OCI-LY7 (cell line): Measurements from ENCODE around the gene COL20A1. TPM values are rescaled to one million over a fixed set of nuclear protein-coding genes. Genes with fewer than 3 reads are reported as not detected.

ENCODE experiments used
- BruUV-seq: library from RNA; stranded (reverse); fragments of 400-500 nt; replicated peaks from 2 replicates; lab custom pipeline; 2021; lab: Mats Ljungman, UMichigan
- CTCF ChIA-PET: fragments of 300-600 bp; sonication (Branson Sonifier 250); formaldehyde crosslinking; loops from one replicate; lab custom pipeline; 2022; ENCODE audit warnings: antibody characterized with exemption; ENCODE audit not compliant: unreplicated experiment; lab: Charles Lee
- POLR2A ChIA-PET: fragments of 300-600 bp; sonication (Branson Sonifier 250); formaldehyde crosslinking; loops from one replicate; lab custom pipeline; 2022; ENCODE audit warnings: antibody characterized with exemption; lab: Charles Lee
- DNase-seq: peaks from one replicate; pipeline ENCODE4 v3.0.0-alpha.2; 2015; ENCODE audit warnings: low spot score
- H2AFZ ChIP-seq: fragments of 200-600 bp; sonication (generic), shearing (Covaris generic); 2 replicates; pipeline ENCODE4 v1.6.1; 2014; ENCODE audit warnings: mild to moderate bottlenecking, antibody characterized with exemption, low read length, moderate library complexity
- H3K27ac ChIP-seq: fragments of 200-600 bp; sonication (generic); 2 replicates; pipeline ENCODE4 v1.5.1; 2014; ENCODE audit warnings: mixed run types, low read depth, mild to moderate bottlenecking, moderate library complexity, low read length, inconsistent platforms; ENCODE audit not compliant: poor library complexity, severe bottlenecking
- H3K36me3 ChIP-seq: fragments of 200-600 bp; sonication (generic); 2 replicates; pipeline ENCODE4 v1.6.1; 2014; ENCODE audit warnings: mild to moderate bottlenecking, antibody characterized with exemption, low read length, moderate library complexity, mixed read lengths; ENCODE audit not compliant: insufficient read depth
- H3K4me1 ChIP-seq: fragments of 200-600 bp; sonication (generic); 2 replicates; pipeline ENCODE4 v1.5.1; 2014; ENCODE audit warnings: mild to moderate bottlenecking, low read length; ENCODE audit not compliant: insufficient read depth, poor library complexity, severe bottlenecking
- H3K4me2 ChIP-seq: fragments of 200-600 bp; sonication (generic); 2 replicates; pipeline ENCODE4 v1.6.1; 2014; ENCODE audit warnings: mild to moderate bottlenecking, low read length
- H3K4me3 ChIP-seq: fragments of 200-600 bp; sonication (generic); 2 replicates; pipeline ENCODE4 v1.5.1; 2014; ENCODE audit warnings: mild to moderate bottlenecking, low read depth, low read length; ENCODE audit not compliant: poor library complexity, severe bottlenecking
- H3K79me2 ChIP-seq: fragments of 200-600 bp; sonication (generic); 2 replicates; pipeline ENCODE4 v1.6.1; 2016; ENCODE audit warnings: low read depth, mild to moderate bottlenecking, low read length, moderate library complexity, mixed read lengths; ENCODE audit not compliant: insufficient read depth
- H3K9me2 ChIP-seq: fragments of 200-600 bp; sonication (generic); 2 replicates; pipeline ENCODE4 v1.6.1; 2016; ENCODE audit warnings: mild to moderate bottlenecking, low read length, mixed read lengths; ENCODE audit not compliant: insufficient read depth
- H3K9me3 ChIP-seq: fragments of 200-600 bp; sonication (generic); 2 replicates; pipeline ENCODE4 v1.6.1; 2014; ENCODE audit warnings: mild to moderate bottlenecking, mixed run types, low read length, mixed read lengths
- H4K20me1 ChIP-seq: fragments of 200-600 bp; sonication (generic); 2 replicates; pipeline ENCODE4 v1.6.1; 2014; ENCODE audit warnings: mild to moderate bottlenecking, antibody characterized with exemption, low read length, moderate library complexity, mixed read lengths; ENCODE audit not compliant: insufficient read depth
- EZH2phosphoT487 ChIP-seq: fragments of 200-600 bp; sonication (generic); IDR thresholded peaks from 2 replicates; pipeline ENCODE4 v1.6.1; 2018; ENCODE audit warnings: low read depth, borderline replicate concordance, mild to moderate bottlenecking, mixed run types, antibody characterized with exemption, low read length, moderate library complexity, mixed read lengths
- intact Hi-C: fragments of 100-400 bp; cut with micrococcal nuclease; formaldehyde crosslinking; loops from one replicate; pipeline ENCODE4 v1.10.0; 2022; ENCODE audit not compliant: unreplicated experiment
- total RNA-seq, 2 experiments: library from RNA; depleted of rRNA in 1 of 2; stranded (reverse); fragments of >200 nt in 1 of 2; shearing (Covaris generic) in 1 of 2; gene quantifications; 2 replicates each; pipeline ENCODE4 v1.2.3, GENCODE V29; 2014 to 2022
- TF ChIP-seq, protein P1 (sequence below): fragments of 200-600 bp; sonication (generic); conservative IDR thresholded peaks from 2 replicates; pipeline ENCODE4 v1.5.1; 2014; ENCODE audit warnings: mild to moderate bottlenecking, antibody characterized with exemption, low read length, moderate library complexity, mixed read lengths

The COL20A1 gene
- total RNA-seq, 2 experiments from 2014 or later: 0.15 TPM; not detected in 1

DNA sequence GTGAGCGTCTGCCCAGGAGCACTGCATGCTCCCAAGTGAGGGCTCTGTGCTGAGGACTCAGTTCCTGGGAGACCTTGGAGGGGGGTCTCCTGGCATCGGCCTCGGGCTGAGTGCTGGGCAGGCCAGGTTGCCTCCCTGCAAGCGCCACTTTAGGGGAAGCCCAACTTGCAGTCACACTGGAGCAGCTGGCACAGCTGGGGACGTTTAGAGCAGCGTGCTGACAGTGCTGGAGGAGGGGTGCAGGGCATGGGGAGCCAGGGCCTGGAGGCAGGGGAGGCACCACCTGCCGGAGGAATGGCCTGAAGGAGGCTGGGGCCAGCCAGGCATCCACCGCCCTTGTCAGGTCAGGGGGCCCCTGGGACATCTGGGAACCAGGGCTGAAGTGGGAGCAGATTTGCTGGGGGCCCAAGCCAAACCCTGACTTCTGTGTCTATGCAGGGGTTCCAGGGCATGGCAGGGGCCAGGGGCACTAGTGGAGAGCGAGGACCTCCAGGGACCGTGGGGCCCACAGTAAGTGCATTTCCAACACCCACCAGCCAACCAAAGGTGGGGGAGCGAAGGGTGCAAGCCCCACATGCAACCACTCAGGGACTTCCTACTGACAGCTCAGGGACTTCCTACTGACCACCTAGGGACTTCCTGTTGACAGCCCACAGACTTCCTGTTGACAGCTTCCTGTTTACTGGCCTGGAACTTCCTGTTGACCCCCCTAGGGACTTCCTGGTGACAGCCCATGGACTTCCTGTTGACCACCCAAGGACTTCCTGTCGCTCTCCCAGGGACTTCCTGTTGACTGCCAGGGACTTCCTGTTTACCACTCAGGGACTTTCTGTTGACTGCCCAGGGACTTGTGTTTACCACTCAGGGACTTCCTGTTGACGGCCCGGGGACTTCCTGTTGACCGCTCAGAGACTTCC is 33.6 kb downstream of the COL20A1 start:
- Histone ChIP-seq H3K4me2 (peak overlapping the region; percentile 29), H3K36me3 (no peaks in the 10 kb centered on the region), H3K9me3 (no peaks in the 10 kb centered on the region), H3K27ac (peak overlapping the region; percentile 63), H3K79me2 (no peaks in the 10 kb centered on the region), H3K9me2 (no peaks in the 10 kb centered on the region), H3K4me1 (peaks cover 19% of the 10 kb centered on the region), H4K20me1 (no peaks in the 10 kb centered on the region), H3K4me3 (peak overlapping the region; percentile 20), H2AFZ (no peak overlapping the region; the same call in 1 of the 2 replicates)
- ChIA-PET POLR2A (no interaction called here), CTCF (no interaction called here)
- peak; percentile 48 for DNase-seq
- TF ChIP-seq EZH2phosphoT487: no peak
- TF ChIP-seq, protein P1, sequence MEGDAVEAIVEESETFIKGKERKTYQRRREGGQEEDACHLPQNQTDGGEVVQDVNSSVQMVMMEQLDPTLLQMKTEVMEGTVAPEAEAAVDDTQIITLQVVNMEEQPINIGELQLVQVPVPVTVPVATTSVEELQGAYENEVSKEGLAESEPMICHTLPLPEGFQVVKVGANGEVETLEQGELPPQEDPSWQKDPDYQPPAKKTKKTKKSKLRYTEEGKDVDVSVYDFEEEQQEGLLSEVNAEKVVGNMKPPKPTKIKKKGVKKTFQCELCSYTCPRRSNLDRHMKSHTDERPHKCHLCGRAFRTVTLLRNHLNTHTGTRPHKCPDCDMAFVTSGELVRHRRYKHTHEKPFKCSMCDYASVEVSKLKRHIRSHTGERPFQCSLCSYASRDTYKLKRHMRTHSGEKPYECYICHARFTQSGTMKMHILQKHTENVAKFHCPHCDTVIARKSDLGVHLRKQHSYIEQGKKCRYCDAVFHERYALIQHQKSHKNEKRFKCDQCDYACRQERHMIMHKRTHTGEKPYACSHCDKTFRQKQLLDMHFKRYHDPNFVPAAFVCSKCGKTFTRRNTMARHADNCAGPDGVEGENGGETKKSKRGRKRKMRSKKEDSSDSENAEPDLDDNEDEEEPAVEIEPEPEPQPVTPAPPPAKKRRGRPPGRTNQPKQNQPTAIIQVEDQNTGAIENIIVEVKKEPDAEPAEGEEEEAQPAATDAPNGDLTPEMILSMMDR: no peak
- BruUV-seq: no TSS peak
- intact Hi-C loops: no loop called here

DNA sequence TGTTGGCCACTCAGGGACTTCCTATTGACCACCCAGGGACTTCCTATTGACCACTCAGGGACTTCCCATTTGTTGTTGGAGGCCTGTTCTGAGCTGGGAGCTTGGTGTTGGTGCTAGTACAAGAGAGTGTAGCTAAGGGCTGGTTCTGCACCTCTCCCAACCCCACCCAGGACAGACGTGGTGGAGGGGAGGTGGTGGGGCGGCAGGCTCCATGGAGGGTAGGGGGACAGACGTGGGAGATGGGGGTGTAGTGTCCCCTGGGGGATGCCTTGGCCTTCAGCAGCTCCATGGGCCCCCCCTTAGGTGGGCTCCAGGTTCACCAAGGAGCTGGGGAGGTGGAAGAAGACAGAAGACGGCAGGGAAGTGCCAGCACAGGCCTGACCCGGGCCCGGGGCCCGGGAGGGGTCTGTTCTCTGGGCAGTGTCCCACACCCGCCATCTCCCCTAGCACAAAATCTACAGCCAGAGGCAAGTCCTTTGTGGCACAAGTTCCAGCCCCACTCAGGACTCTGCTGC is 34.3 kb downstream of the COL20A1 start:
- peak overlapping the region; percentile 63 for H3K27ac ChIP-seq
- TF ChIP-seq, protein P1: no peak
- no peak for TF ChIP-seq EZH2phosphoT487
- peaks cover 19% of the 10 kb centered on the region for H3K4me1 ChIP-seq
- no peak overlapping the region for H2AFZ ChIP-seq
- no peaks in the 10 kb centered on the region for H3K9me2 ChIP-seq
- no peaks in the 10 kb centered on the region for H3K36me3 ChIP-seq
- ChIA-PET POLR2A (no interaction called here), CTCF (no interaction called here)
- no peaks in the 10 kb centered on the region for H3K79me2 ChIP-seq
- H3K4me2 ChIP-seq: no peak overlapping the region; the same call in 1 of the 2 replicates
- no TSS peak for BruUV-seq
- no peak overlapping the region for H3K4me3 ChIP-seq
- no peaks in the 10 kb centered on the region for H3K9me3 ChIP-seq
- H4K20me1 ChIP-seq: no peaks in the 10 kb centered on the region
- intact Hi-C loops: no loop called here
- no peak for DNase-seq
